Measurements from ENCODE around the gene ITGB3. TPM values are rescaled to one million over a fixed set of nuclear protein-coding genes. Genes with fewer than 3 reads are reported as not detected.

ITGB3 gene
- polyA plus RNA-seq, 1 of the 3 experiments (the other 2 are of a cell fraction): 4.6 TPM

GRCh38 chr17:47274319-47275069 is 20.9 kb downstream of the ITGB3 start (continued):
- TF ChIP-seq, protein P1, sequence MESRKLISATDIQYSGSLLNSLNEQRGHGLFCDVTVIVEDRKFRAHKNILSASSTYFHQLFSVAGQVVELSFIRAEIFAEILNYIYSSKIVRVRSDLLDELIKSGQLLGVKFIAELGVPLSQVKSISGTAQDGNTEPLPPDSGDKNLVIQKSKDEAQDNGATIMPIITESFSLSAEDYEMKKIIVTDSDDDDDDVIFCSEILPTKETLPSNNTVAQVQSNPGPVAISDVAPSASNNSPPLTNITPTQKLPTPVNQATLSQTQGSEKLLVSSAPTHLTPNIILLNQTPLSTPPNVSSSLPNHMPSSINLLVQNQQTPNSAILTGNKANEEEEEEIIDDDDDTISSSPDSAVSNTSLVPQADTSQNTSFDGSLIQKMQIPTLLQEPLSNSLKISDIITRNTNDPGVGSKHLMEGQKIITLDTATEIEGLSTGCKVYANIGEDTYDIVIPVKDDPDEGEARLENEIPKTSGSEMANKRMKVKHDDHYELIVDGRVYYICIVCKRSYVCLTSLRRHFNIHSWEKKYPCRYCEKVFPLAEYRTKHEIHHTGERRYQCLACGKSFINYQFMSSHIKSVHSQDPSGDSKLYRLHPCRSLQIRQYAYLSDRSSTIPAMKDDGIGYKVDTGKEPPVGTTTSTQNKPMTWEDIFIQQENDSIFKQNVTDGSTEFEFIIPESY (IDR thresholded peaks at IDR 0.05; ENCODE audit: borderline replicate concordance, low read depth): no peak
- TF ChIP-seq TAF1 (IDR thresholded peaks at IDR 0.05; ENCODE audit: borderline replicate concordance, low read depth, low read length): no peak
- TF ChIP-seq TCF12 (IDR thresholded peaks at IDR 0.05): no peak
- TF ChIP-seq FOSL2 (IDR thresholded peaks at IDR 0.05; ENCODE audit: borderline replicate concordance, low read depth): no peak
- TF ChIP-seq NFIC (IDR thresholded peaks at IDR 0.05; ENCODE audit: borderline replicate concordance): no peak
- no peak for TF ChIP-seq SIN3A (IDR thresholded peaks at IDR 0.05; ENCODE audit: borderline replicate concordance, low read depth, low read length)

- Histone ChIP-seq H3K27ac (ENCODE audit: low read depth in 2 of 2, low read length in 1 of 2) (peak overlapping the region; percentile 10 to 78; a peak in 3 of 4 replicates), H3K79me2 (ENCODE audit: insufficient read depth) (no peaks in the 10 kb centered on the region), H3K4me3 (ENCODE audit: low read depth in 2 of 2, low read length in 1 of 2) (no peak overlapping the region), H4K20me1 (ENCODE audit: insufficient read depth) (no peaks in the 10 kb centered on the region), H3K9me2 (no peaks in the 10 kb centered on the region), H3K9me3 (no peaks in the 10 kb centered on the region), H3K4me2 (peak overlapping the region; percentile 55), H3K27me3 (ENCODE audit: insufficient read depth) (no peaks in the 10 kb centered on the region), H3F3A (replicated peaks; ENCODE audit: insufficient read depth) (peaks cover 12% of the 10 kb centered on the region), H3K36me3 (replicated peaks in 1 of 2; ENCODE audit: control insufficient read depth in 1 of 2, insufficient read depth in 2 of 2, low read length in 1 of 2) (no peaks in the 10 kb centered on the region), H3K4me1 (ENCODE audit: control insufficient read depth in 1 of 2, insufficient read depth in 2 of 2, low read depth in 1 of 2, low read length in 1 of 2) (peaks cover 34 to 44% of the 10 kb centered on the region in 2 experiments), H3K9ac (no peak overlapping the region), H2AFZ (ENCODE audit: low read depth) (no peak overlapping the region; the same call in 1 of the 2 replicates)
- 20% methylated on average over 13 of the region's 13 CpGs for whole genome bisulfite sequencing (ENCODE audit: low lambda C conversion rate)
- ChIA-PET POLR2A (interaction anchor here (0.7 to 2.4 kb wide), 10 partner anchors 9 to 374 kb away, joined by 3 to 9 read pairs (median 3); partner anchors contain the start of genes EFCAB13, ITGB3 and KPNB1), CTCF (interaction anchor here (0.7 to 4.0 kb wide), 14 partner anchors 10 to 46 kb away, joined by 3 to 28 read pairs (median 4); partner anchors contain the start of gene ITGB3)
- DNase-seq: peak; percentile 93
- TF ChIP-seq, protein P1 (IDR thresholded peaks at IDR 0.05; ENCODE audit: borderline replicate concordance, low read depth): no peak
- no peak for TF ChIP-seq TAF1 (IDR thresholded peaks at IDR 0.05; ENCODE audit: borderline replicate concordance, low read depth, low read length)
- peak; percentile 31 for TF ChIP-seq RAD21 (IDR thresholded peaks at IDR 0.05; ENCODE audit: low read length)
- TF ChIP-seq FOSL2 (IDR thresholded peaks at IDR 0.05; ENCODE audit: borderline replicate concordance, low read depth): peak; percentile 31; the same call in 1 of the 2 replicates
- TF ChIP-seq MEF2A (IDR thresholded peaks at IDR 0.05; ENCODE audit: borderline replicate concordance, low read depth): no peak
- peak in 1 of 2 experiments; percentile 89; a peak in 2 of 4 replicates for TF ChIP-seq EP300 (IDR thresholded peaks at IDR 0.05; ENCODE audit: borderline replicate concordance in 1 of 2, low read depth in 1 of 2, low read length in 1 of 2)
- no peak for TF ChIP-seq RXRA (IDR thresholded peaks at IDR 0.05; ENCODE audit: borderline replicate concordance, low read depth)
- peak; percentile 92 for TF ChIP-seq MXI1 (IDR thresholded peaks at IDR 0.05; ENCODE audit: low read depth, low read length)
- no peak for TF ChIP-seq NRF1 (IDR thresholded peaks at IDR 0.05; ENCODE audit: low read depth, low read length)
- TF ChIP-seq RFX5 (IDR thresholded peaks at IDR 0.05; ENCODE audit: low read length): no peak
- peak; percentile 47; the same call in 1 of the 2 replicates for TF ChIP-seq SIN3A (IDR thresholded peaks at IDR 0.05; ENCODE audit: borderline replicate concordance, low read depth, low read length)
- peak; percentile 27; the same call in 1 of the 2 replicates for TF ChIP-seq GATA2 (CRISPR knock-in tag; IDR thresholded peaks at IDR 0.05)
- no peak for TF ChIP-seq USF1 (IDR thresholded peaks at IDR 0.05; ENCODE audit: borderline replicate concordance, low read depth)
- peak; percentile 75 for TF ChIP-seq TCF12 (IDR thresholded peaks at IDR 0.05)
- TF ChIP-seq SMC3 (IDR thresholded peaks at IDR 0.05; ENCODE audit: low read depth, low read length): peak; percentile 20; the same call in 1 of the 2 replicates
- TF ChIP-seq YY1 (IDR thresholded peaks at IDR 0.05; ENCODE audit: low read depth): no peak
- TF ChIP-seq POLR2AphosphoS5 (IDR thresholded peaks at IDR 0.05; ENCODE audit: low read depth, low read length): no peak
- TF ChIP-seq, protein P2, sequence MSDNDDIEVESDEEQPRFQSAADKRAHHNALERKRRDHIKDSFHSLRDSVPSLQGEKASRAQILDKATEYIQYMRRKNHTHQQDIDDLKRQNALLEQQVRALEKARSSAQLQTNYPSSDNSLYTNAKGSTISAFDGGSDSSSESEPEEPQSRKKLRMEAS (IDR thresholded peaks at IDR 0.05; ENCODE audit: low read depth): peak; percentile 48; the same call in 1 of the 2 replicates
- peak; percentile 97 for TF ChIP-seq CHD2 (IDR thresholded peaks at IDR 0.05; ENCODE audit: low read length, partially characterized antibody)
- TF ChIP-seq, protein P3, sequence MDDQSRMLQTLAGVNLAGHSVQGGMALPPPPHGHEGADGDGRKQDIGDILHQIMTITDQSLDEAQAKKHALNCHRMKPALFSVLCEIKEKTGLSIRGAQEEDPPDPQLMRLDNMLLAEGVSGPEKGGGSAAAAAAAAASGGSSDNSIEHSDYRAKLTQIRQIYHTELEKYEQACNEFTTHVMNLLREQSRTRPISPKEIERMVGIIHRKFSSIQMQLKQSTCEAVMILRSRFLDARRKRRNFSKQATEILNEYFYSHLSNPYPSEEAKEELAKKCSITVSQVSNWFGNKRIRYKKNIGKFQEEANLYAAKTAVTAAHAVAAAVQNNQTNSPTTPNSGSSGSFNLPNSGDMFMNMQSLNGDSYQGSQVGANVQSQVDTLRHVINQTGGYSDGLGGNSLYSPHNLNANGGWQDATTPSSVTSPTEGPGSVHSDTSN (IDR thresholded peaks at IDR 0.05): peak; percentile 9; the same call in 1 of the 2 replicates
- peak; percentile 99 for TF ChIP-seq FOXJ3 (CRISPR knock-in tag; IDR thresholded peaks at IDR 0.05)
These were observed 21.8 kb downstream of the ITGB3 start for GRCh38 chr17:47275245-47275984.
